Measurements from ENCODE around the gene CERS6. TPM values are rescaled to one million over a fixed set of nuclear protein-coding genes. Genes with fewer than 3 reads are reported as not detected.

CERS6 gene
- polyA plus RNA-seq, 1 donor, result 43.8 TPM

- no peak for DNase-seq
- WGBS (ENCODE audit: insufficient coverage, low lambda C conversion rate), result no CpG with 5 or more reads among the region's 2 CpGs
Measured at GRCh38 chr2:168729455-168729854, 273.4 kb downstream of the CERS6 start.

GRCh38 chr2:168730344-168730743, 274.3 kb downstream of the CERS6 start:
- Histone ChIP-seq H3K27ac (ENCODE audit: low read length) (no peak overlapping the region), H3K4me3 (ENCODE audit: low read length) (no peak overlapping the region)

More at GRCh38 chr2:168729455-168729854, 273.4 kb downstream of the CERS6 start:
- Histone ChIP-seq H3K9me3 (ENCODE audit: control insufficient read depth, low read depth, low read length) (no peaks in the 10 kb centered on the region), H3K4me1 (ENCODE audit: control insufficient read depth, insufficient read depth, low read length) (no peaks in the 10 kb centered on the region), H3K27ac (ENCODE audit: low read length) (no peak overlapping the region), H3K4me3 (ENCODE audit: low read length) (no peak overlapping the region), H3K27me3 (ENCODE audit: control insufficient read depth, insufficient read depth, low read length) (no peaks in the 10 kb centered on the region), H3K36me3 (ENCODE audit: control insufficient read depth, insufficient read depth, low read length) (peaks cover 3% of the 10 kb centered on the region)

GRCh38 chr2:168731002-168731401, 274.9 kb downstream of the CERS6 start:
- no peaks in the 10 kb centered on the region for H3K27me3 ChIP-seq (ENCODE audit: control insufficient read depth, insufficient read depth, low read length)
- no peak overlapping the region for H3K27ac ChIP-seq (ENCODE audit: low read length)
- no CpG with 5 or more reads among the region's 2 CpGs for WGBS (ENCODE audit: insufficient coverage, low lambda C conversion rate)
- H3K4me3 ChIP-seq (ENCODE audit: low read length), result no peak overlapping the region
- H3K36me3 ChIP-seq (ENCODE audit: control insufficient read depth, insufficient read depth, low read length), result peaks cover 3% of the 10 kb centered on the region
- no peaks in the 10 kb centered on the region for H3K4me1 ChIP-seq (ENCODE audit: control insufficient read depth, insufficient read depth, low read length)
- DNase-seq, result no peak
- H3K9me3 ChIP-seq (ENCODE audit: control insufficient read depth, low read depth, low read length), result no peaks in the 10 kb centered on the region

More at GRCh38 chr2:168730344-168730743, 274.3 kb downstream of the CERS6 start:
- no peaks in the 10 kb centered on the region for H3K9me3 ChIP-seq (ENCODE audit: control insufficient read depth, low read depth, low read length)
- H3K36me3 ChIP-seq (ENCODE audit: control insufficient read depth, insufficient read depth, low read length), result peaks cover 3% of the 10 kb centered on the region
- WGBS (ENCODE audit: insufficient coverage, low lambda C conversion rate), result no CpG with 5 or more reads among the region's 4 CpGs
- no peaks in the 10 kb centered on the region for H3K27me3 ChIP-seq (ENCODE audit: control insufficient read depth, insufficient read depth, low read length)
- no peak for DNase-seq
- no peaks in the 10 kb centered on the region for H3K4me1 ChIP-seq (ENCODE audit: control insufficient read depth, insufficient read depth, low read length)

GRCh38 chr2:168731616-168732015, 275.5 kb downstream of the CERS6 start:
- Histone ChIP-seq H3K4me1 (ENCODE audit: control insufficient read depth, insufficient read depth, low read length) (no peaks in the 10 kb centered on the region), H3K36me3 (ENCODE audit: control insufficient read depth, insufficient read depth, low read length) (peaks cover 3% of the 10 kb centered on the region), H3K4me3 (ENCODE audit: low read length) (no peak overlapping the region), H3K27me3 (ENCODE audit: control insufficient read depth, insufficient read depth, low read length) (no peaks in the 10 kb centered on the region), H3K9me3 (ENCODE audit: control insufficient read depth, low read depth, low read length) (no peaks in the 10 kb centered on the region), H3K27ac (ENCODE audit: low read length) (no peak overlapping the region)
- 85% methylated on average over 2 of the region's 3 CpGs for WGBS (ENCODE audit: insufficient coverage, low lambda C conversion rate)
- DNase-seq, result no peak

- H3K4me3 ChIP-seq (ENCODE audit: low read length), result no peak overlapping the region
- peaks cover 3% of the 10 kb centered on the region for H3K36me3 ChIP-seq (ENCODE audit: control insufficient read depth, insufficient read depth, low read length)
- no peak for DNase-seq
- 80% methylated on average over 1 of the region's 2 CpGs for WGBS (ENCODE audit: insufficient coverage, low lambda C conversion rate)
- H3K4me1 ChIP-seq (ENCODE audit: control insufficient read depth, insufficient read depth, low read length), result no peaks in the 10 kb centered on the region
- H3K27ac ChIP-seq (ENCODE audit: low read length), result no peak overlapping the region
- no peaks in the 10 kb centered on the region for H3K9me3 ChIP-seq (ENCODE audit: control insufficient read depth, low read depth, low read length)
- H3K27me3 ChIP-seq (ENCODE audit: control insufficient read depth, insufficient read depth, low read length), result no peaks in the 10 kb centered on the region
Measured at GRCh38 chr2:168732100-168732499, 276.0 kb downstream of the CERS6 start.

GRCh38 chr2:168732506-168732905, 276.4 kb downstream of the CERS6 start:
- Histone ChIP-seq H3K27ac (ENCODE audit: low read length) (no peak overlapping the region), H3K4me3 (ENCODE audit: low read length) (no peak overlapping the region), H3K36me3 (ENCODE audit: control insufficient read depth, insufficient read depth, low read length) (peaks cover 3% of the 10 kb centered on the region), H3K9me3 (ENCODE audit: control insufficient read depth, low read depth, low read length) (no peaks in the 10 kb centered on the region), H3K4me1 (ENCODE audit: control insufficient read depth, insufficient read depth, low read length) (no peaks in the 10 kb centered on the region), H3K27me3 (ENCODE audit: control insufficient read depth, insufficient read depth, low read length) (no peaks in the 10 kb centered on the region)
- DNase-seq, result no peak

- no peak for DNase-seq
- Histone ChIP-seq H3K27ac (ENCODE audit: low read length) (no peak overlapping the region), H3K36me3 (ENCODE audit: control insufficient read depth, insufficient read depth, low read length) (peaks cover 3% of the 10 kb centered on the region), H3K9me3 (ENCODE audit: control insufficient read depth, low read depth, low read length) (no peaks in the 10 kb centered on the region), H3K4me3 (ENCODE audit: low read length) (no peak overlapping the region), H3K4me1 (ENCODE audit: control insufficient read depth, insufficient read depth, low read length) (no peaks in the 10 kb centered on the region), H3K27me3 (ENCODE audit: control insufficient read depth, insufficient read depth, low read length) (no peaks in the 10 kb centered on the region)
- WGBS (ENCODE audit: insufficient coverage, low lambda C conversion rate), result 90% methylated on average over 4 of the region's 6 CpGs
Measured at GRCh38 chr2:168734199-168734760, 278.2 kb downstream of the CERS6 start.

- H3K27me3 ChIP-seq (ENCODE audit: control insufficient read depth, insufficient read depth, low read length), result no peaks in the 10 kb centered on the region
- no peak overlapping the region for H3K4me3 ChIP-seq (ENCODE audit: low read length)
- 100% methylated on average over 2 of the region's 12 CpGs for WGBS (ENCODE audit: insufficient coverage, low lambda C conversion rate)
- peaks cover 5% of the 10 kb centered on the region for H3K4me1 ChIP-seq (ENCODE audit: control insufficient read depth, insufficient read depth, low read length)
- peaks cover 3% of the 10 kb centered on the region for H3K36me3 ChIP-seq (ENCODE audit: control insufficient read depth, insufficient read depth, low read length)
- H3K27ac ChIP-seq (ENCODE audit: low read length), result no peak overlapping the region
- H3K9me3 ChIP-seq (ENCODE audit: control insufficient read depth, low read depth, low read length), result no peaks in the 10 kb centered on the region
- peak in 1 of 2 donors; percentile 15 for DNase-seq
Measured at GRCh38 chr2:168736649-168737445, 280.8 kb downstream of the CERS6 start.

- no peak overlapping the region for H3K27ac ChIP-seq (ENCODE audit: low read length)
- peak; percentile 41 to 62 for DNase-seq
- no peaks in the 10 kb centered on the region for H3K9me3 ChIP-seq (ENCODE audit: control insufficient read depth, low read depth, low read length)
- H3K27me3 ChIP-seq (ENCODE audit: control insufficient read depth, insufficient read depth, low read length), result no peaks in the 10 kb centered on the region
- H3K36me3 ChIP-seq (ENCODE audit: control insufficient read depth, insufficient read depth, low read length), result peaks cover 2% of the 10 kb centered on the region
- peaks cover 13% of the 10 kb centered on the region for H3K4me1 ChIP-seq (ENCODE audit: control insufficient read depth, insufficient read depth, low read length)
- H3K4me3 ChIP-seq (ENCODE audit: low read length), result no peak overlapping the region
- no CpG with 5 or more reads among the region's 1 CpG for WGBS (ENCODE audit: insufficient coverage, low lambda C conversion rate)
Measured at GRCh38 chr2:168738062-168738461, 282.0 kb downstream of the CERS6 start.

- H3K4me1 ChIP-seq (ENCODE audit: control insufficient read depth, insufficient read depth, low read length), result peaks cover 13% of the 10 kb centered on the region
- no peaks in the 10 kb centered on the region for H3K9me3 ChIP-seq (ENCODE audit: control insufficient read depth, low read depth, low read length)
- DNase-seq, result no peak
- H3K36me3 ChIP-seq (ENCODE audit: control insufficient read depth, insufficient read depth, low read length), result no peaks in the 10 kb centered on the region
- no CpG with 5 or more reads among the region's 3 CpGs for WGBS (ENCODE audit: insufficient coverage, low lambda C conversion rate)
- no peak overlapping the region for H3K27ac ChIP-seq (ENCODE audit: low read length)
- no peak overlapping the region for H3K4me3 ChIP-seq (ENCODE audit: low read length)
- H3K27me3 ChIP-seq (ENCODE audit: control insufficient read depth, insufficient read depth, low read length), result no peaks in the 10 kb centered on the region
Measured at GRCh38 chr2:168740360-168740759, 284.3 kb downstream of the CERS6 start.

GRCh38 chr2:168740788-168741187, 284.7 kb downstream of the CERS6 start:
- no peak overlapping the region for H3K27ac ChIP-seq (ENCODE audit: low read length)
- WGBS (ENCODE audit: insufficient coverage, low lambda C conversion rate), result no CpG with 5 or more reads among the region's 3 CpGs
- H3K27me3 ChIP-seq (ENCODE audit: control insufficient read depth, insufficient read depth, low read length), result no peaks in the 10 kb centered on the region
- no peaks in the 10 kb centered on the region for H3K36me3 ChIP-seq (ENCODE audit: control insufficient read depth, insufficient read depth, low read length)
- peaks cover 13% of the 10 kb centered on the region for H3K4me1 ChIP-seq (ENCODE audit: control insufficient read depth, insufficient read depth, low read length)
- no peak overlapping the region for H3K4me3 ChIP-seq (ENCODE audit: low read length)
- DNase-seq, result no peak
- no peaks in the 10 kb centered on the region for H3K9me3 ChIP-seq (ENCODE audit: control insufficient read depth, low read depth, low read length)

Data from large intestine (tissue), 3 donors.